K562 (cell line): ENCODE data around the gene DNAJC12. TPM values are rescaled to one million over a fixed set of nuclear protein-coding genes. Genes with fewer than 3 reads are reported as not detected.

Experiments
- CHD1 ChIP-seq: fragments of 200-600 bp; sonication (generic); IDR thresholded peaks from one replicate; pipeline ENCODE4 v1.6.1; 2012; ENCODE audit warnings: mild to moderate bottlenecking, moderate library complexity, low read length, inconsistent platforms
- CREB3L1 ChIP-seq: fragments of 450-650 bp; IDR thresholded peaks from 2 replicates; pipeline ENCODE4 v1.6.1; 2014; ENCODE audit warnings: low read depth, mild to moderate bottlenecking, moderate library complexity, borderline replicate concordance
- E2F8 ChIP-seq: fragments of 450-650 bp; IDR thresholded peaks from 2 replicates; pipeline ENCODE4 v1.7.1; 2018; ENCODE audit warnings: mild to moderate bottlenecking, low read depth; ENCODE audit not compliant: partially characterized antibody
- GATAD2B ChIP-seq: fragments of 450-650 bp; IDR thresholded peaks from 2 replicates; pipeline ENCODE4 v1.6.1; 2017; ENCODE audit warnings: mild to moderate bottlenecking, borderline replicate concordance
- HNRNPLL ChIP-seq: fragments of 200-400 bp; formaldehyde crosslinking; IDR thresholded peaks from 2 replicates; pipeline ENCODE4 v1.6.1; 2017; ENCODE audit warnings: low read length, low read depth, mild to moderate bottlenecking; ENCODE audit not compliant: poor library complexity, severe bottlenecking
- KDM5B ChIP-seq: fragments of 200-600 bp; sonication (generic); IDR thresholded peaks from 2 replicates; pipeline ENCODE4 v1.6.1; 2012; ENCODE audit warnings: low read depth, mild to moderate bottlenecking, moderate library complexity, low read length, control low read depth, inconsistent platforms; ENCODE audit not compliant: insufficient replicate concordance
- MCM3 ChIP-seq: fragments of 450-650 bp; IDR thresholded peaks from 2 replicates; pipeline ENCODE4 v1.6.1; 2016
- NR2C1 ChIP-seq, 2 experiments: fragments of 450-650 bp; IDR thresholded peaks; 2 replicates each; pipeline ENCODE4 v1.6.1; 2017; ENCODE audit warnings: mild to moderate bottlenecking in 2 of 2, antibody characterized with exemption in 1 of 2, inconsistent platforms in 1 of 2, missing compliant biosample characterization in 1 of 2, missing genetic modification characterization in 1 of 2
- POLR3A ChIP-seq: IDR thresholded peaks from 2 replicates; pipeline ENCODE4 v1.6.1; 2011; ENCODE audit warnings: borderline replicate concordance, mild to moderate bottlenecking, moderate library complexity; ENCODE audit not compliant: insufficient read length, insufficient read depth; ENCODE audit errors: extremely low read depth
- PYGO2 ChIP-seq: fragments of 450-650 bp; IDR thresholded peaks from 2 replicates; pipeline ENCODE4 v1.6.1; 2016; ENCODE audit warnings: mild to moderate bottlenecking, missing genetic modification characterization, moderate library complexity, missing compliant biosample characterization
- RBM22 ChIP-seq: fragments of 200-400 bp; formaldehyde crosslinking; IDR thresholded peaks from 2 replicates; pipeline ENCODE4 v1.6.1; 2018; ENCODE audit warnings: low read length, low read depth; ENCODE audit not compliant: poor library complexity, severe bottlenecking
- TFAM ChIP-seq: fragments of 250-450 bp; sonication (Bioruptor Pico); conservative IDR thresholded peaks from 2 replicates; pipeline ENCODE4 v1.5.0; 2021; ENCODE audit warnings: mild to moderate bottlenecking, moderate library complexity
- TOE1 ChIP-seq, 2 experiments: fragments of 450-650 bp in 1 of 2; sonication (generic) in 1 of 2; formaldehyde crosslinking in 1 of 2; IDR thresholded peaks; 2 replicates each; pipeline versions ENCODE4 v1.7.1 to v1.8.0; 2016 to 2022; ENCODE audit warnings: borderline replicate concordance in 2 of 2, mild to moderate bottlenecking in 2 of 2, antibody characterized with exemption in 1 of 2, inconsistent platforms in 1 of 2, low read depth in 1 of 2, missing genetic modification reagents in 1 of 2, moderate library complexity in 1 of 2
- TRIM24 ChIP-seq, 2 experiments: fragments of 450-650 bp; IDR thresholded peaks; 2 replicates each; pipeline ENCODE4 v1.6.1; 2016
- ZNF717 ChIP-seq: fragments of 250-450 bp; sonication (Bioruptor Pico); IDR thresholded peaks from 2 replicates; pipeline ENCODE4 v1.5.0; 2021
- ZNF785 ChIP-seq: fragments of 250-450 bp; sonication (Bioruptor Pico); IDR thresholded peaks from 2 replicates; pipeline ENCODE4 v1.4.0; 2020; ENCODE audit warnings: mild to moderate bottlenecking
- polyA plus RNA-seq, 8 experiments: library from polyadenylated mRNA; depleted of rRNA in 4 of 8; stranded (reverse) in 5 of 8; unstranded in 3 of 8; fragments of >200 nt; fragmentation: Nextera tagmentation in 2 of 8; fragmentation: Illumina TruSeq in 1 of 8; extraction: Ambion mirVana in 2 of 8; extraction: Trizol in 1 of 8; gene quantifications; 2 replicates each; pipeline versions ENCODE4 v1.2.1 to v1.2.3, GENCODE V29; 2011 to 2014; ENCODE audit warnings: inconsistent platforms in 1 of 8, missing spikeins in 1 of 8
- total RNA-seq, 7 experiments: library from RNA; depleted of rRNA in 6 of 7; stranded (reverse); fragments of >200 nt in 6 of 7; fragmentation: Illumina TruSeq in 2 of 7; extraction: Trizol in 2 of 7; gene quantifications; 2 replicates each; pipeline versions ENCODE4 v1.2.1 to v1.2.3, GENCODE V29; 2011 to 2021; ENCODE audit warnings: low replicate concordance in 1 of 7
- TF ChIP-seq, protein P1 (sequence below), 2 experiments: IDR thresholded peaks; 2 replicates each; pipeline ENCODE4 v1.6.1; 2012; ENCODE audit warnings: improper control_type of control experiment in 2 of 2, low read depth in 2 of 2, low read length in 2 of 2, borderline replicate concordance in 1 of 2
- TF ChIP-seq, protein P2 (sequence below): sonication (generic); formaldehyde crosslinking; IDR thresholded peaks from 2 replicates; pipeline ENCODE4 v1.9.0; 2022; ENCODE audit warnings: mild to moderate bottlenecking, missing genetic modification reagents

DNAJC12 gene
- total and polyA plus RNA-seq, 9 of the 15 experiments (the other 6 are each of a cell fraction or from before 2014, with no cell fraction given), result 7.4 to 95.9 (median 68.5) TPM

DNA sequence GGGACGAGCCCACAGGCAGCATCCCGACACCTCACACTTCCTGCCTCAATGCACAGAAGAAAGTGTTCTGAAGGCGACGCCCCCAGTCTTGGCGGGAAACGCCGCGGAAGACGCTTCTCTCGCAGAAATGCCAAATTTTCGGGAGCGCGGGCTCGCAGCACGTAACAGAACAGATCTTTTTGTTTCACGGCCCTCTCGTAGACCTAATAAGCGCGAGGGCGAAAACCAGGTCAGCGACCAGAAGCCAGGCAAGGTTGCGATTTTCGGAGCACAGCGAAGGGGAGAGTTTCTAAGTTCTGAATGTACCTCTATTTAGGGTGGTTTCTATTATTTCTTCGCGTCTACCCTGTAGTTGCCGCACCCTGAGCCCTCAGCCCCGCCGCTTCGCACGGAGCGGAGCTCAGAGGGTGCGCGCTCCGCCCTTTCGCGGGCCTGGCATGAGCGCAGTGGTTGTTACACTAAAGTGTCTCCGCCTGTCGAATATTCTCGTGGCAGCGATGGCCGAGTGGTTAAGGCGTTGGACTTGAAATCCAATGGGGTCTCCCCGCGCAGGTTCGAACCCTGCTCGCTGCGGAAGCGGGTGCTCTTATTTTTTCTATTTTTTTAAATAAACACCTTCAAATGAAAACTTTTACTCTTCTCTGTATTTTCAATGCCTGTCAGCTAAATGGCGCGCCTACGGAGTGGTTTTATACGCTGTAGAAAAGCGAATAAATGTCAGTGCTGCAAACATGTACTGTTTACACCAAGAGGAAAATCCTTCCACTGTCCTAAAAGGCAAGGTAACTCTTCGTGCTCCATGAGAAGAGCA lies 73.8 kb downstream of the DNAJC12 start (continued):
- TF ChIP-seq E2F8 (peak; percentile 99), POLR3A (peak; percentile 97), ZNF717 (no peak), RBM22 (peak; percentile 98), PYGO2 (tag) (no peak), HNRNPLL (peak; percentile 43), ZNF785 (CRISPR knock-in tag) (no peak), TOE1 (IDR thresholded peaks at IDR 0.05; ENCODE audit: borderline replicate concordance) (peak; percentile 92), TOE1 (CRISPR knock-in tag; IDR thresholded peaks at IDR 0.05; ENCODE audit: borderline replicate concordance, low read depth) (no peak), CHD1 (no peak), GATAD2B (peak; percentile 70; the same call in 1 of the 2 replicates), MCM3 (no peak), TFAM (CRISPR knock-in tag) (no peak), KDM5B (peak; percentile 50), TRIM24 (IDR thresholded peaks at IDR 0.05) (peak in 1 of 2 experiments; percentile 55; a peak in 1 of 4 replicates), NR2C1 (IDR thresholded peaks at IDR 0.05) (no peak), NR2C1 (tag; IDR thresholded peaks at IDR 0.05) (no peak), CREB3L1 (peak; percentile 68; the same call in 1 of the 2 replicates)
- TF ChIP-seq, protein P1, sequence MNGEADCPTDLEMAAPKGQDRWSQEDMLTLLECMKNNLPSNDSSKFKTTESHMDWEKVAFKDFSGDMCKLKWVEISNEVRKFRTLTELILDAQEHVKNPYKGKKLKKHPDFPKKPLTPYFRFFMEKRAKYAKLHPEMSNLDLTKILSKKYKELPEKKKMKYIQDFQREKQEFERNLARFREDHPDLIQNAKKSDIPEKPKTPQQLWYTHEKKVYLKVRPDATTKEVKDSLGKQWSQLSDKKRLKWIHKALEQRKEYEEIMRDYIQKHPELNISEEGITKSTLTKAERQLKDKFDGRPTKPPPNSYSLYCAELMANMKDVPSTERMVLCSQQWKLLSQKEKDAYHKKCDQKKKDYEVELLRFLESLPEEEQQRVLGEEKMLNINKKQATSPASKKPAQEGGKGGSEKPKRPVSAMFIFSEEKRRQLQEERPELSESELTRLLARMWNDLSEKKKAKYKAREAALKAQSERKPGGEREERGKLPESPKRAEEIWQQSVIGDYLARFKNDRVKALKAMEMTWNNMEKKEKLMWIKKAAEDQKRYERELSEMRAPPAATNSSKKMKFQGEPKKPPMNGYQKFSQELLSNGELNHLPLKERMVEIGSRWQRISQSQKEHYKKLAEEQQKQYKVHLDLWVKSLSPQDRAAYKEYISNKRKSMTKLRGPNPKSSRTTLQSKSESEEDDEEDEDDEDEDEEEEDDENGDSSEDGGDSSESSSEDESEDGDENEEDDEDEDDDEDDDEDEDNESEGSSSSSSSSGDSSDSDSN (IDR thresholded peaks at IDR 0.05; ENCODE audit: borderline replicate concordance in 1 of 2, low read depth in 2 of 2, low read length in 2 of 2), result 0 out of 4 replicates have a peak, but pooled peaks of 1 of the 2 experiments have one; percentile 29
- TF ChIP-seq, protein P2, sequence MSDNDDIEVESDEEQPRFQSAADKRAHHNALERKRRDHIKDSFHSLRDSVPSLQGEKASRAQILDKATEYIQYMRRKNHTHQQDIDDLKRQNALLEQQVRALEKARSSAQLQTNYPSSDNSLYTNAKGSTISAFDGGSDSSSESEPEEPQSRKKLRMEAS (CRISPR knock-in tag), result 0 out of 2 replicates have a peak, but pooled peaks have one; percentile 62
